AG09319 (cell line): ENCODE data around the gene PIPOX.

ENCODE experiments used
- DNase-seq: peaks from one replicate; pipeline ENCODE4 v3.0.0-alpha.2; 2010; ENCODE audit warnings: low read depth; ENCODE audit errors: extremely low read depth
- TF ChIP-seq, protein P1 (sequence below): IDR thresholded peaks from 2 replicates; pipeline ENCODE4 v1.5.1; 2011; ENCODE audit warnings: low read depth, mild to moderate bottlenecking, inconsistent platforms, low read length, moderate library complexity

PIPOX gene

DNA sequence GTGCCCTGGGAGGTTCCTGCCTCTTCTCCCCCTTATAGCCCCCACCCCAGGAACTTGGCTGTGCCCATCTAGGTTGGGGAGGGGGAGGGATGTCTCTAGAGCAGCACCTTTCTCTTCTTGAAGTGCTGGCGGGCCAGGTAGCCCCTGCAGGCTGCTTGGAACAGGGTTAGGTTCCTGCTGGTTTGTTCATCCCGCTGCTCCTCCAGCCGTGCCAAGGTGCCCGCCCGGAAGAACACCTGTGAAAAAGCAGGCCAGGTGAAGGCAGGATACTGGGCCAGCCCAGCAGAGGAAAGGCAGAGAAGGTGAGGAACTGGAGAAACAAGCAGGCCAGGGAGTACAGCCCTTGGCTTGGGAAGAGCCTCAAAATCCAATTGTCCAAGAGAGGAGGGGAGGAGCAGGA is 56.6 kb downstream of the PIPOX start:
- DNase-seq: no peak
- TF ChIP-seq, protein P1, sequence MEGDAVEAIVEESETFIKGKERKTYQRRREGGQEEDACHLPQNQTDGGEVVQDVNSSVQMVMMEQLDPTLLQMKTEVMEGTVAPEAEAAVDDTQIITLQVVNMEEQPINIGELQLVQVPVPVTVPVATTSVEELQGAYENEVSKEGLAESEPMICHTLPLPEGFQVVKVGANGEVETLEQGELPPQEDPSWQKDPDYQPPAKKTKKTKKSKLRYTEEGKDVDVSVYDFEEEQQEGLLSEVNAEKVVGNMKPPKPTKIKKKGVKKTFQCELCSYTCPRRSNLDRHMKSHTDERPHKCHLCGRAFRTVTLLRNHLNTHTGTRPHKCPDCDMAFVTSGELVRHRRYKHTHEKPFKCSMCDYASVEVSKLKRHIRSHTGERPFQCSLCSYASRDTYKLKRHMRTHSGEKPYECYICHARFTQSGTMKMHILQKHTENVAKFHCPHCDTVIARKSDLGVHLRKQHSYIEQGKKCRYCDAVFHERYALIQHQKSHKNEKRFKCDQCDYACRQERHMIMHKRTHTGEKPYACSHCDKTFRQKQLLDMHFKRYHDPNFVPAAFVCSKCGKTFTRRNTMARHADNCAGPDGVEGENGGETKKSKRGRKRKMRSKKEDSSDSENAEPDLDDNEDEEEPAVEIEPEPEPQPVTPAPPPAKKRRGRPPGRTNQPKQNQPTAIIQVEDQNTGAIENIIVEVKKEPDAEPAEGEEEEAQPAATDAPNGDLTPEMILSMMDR: no peak

DNA sequence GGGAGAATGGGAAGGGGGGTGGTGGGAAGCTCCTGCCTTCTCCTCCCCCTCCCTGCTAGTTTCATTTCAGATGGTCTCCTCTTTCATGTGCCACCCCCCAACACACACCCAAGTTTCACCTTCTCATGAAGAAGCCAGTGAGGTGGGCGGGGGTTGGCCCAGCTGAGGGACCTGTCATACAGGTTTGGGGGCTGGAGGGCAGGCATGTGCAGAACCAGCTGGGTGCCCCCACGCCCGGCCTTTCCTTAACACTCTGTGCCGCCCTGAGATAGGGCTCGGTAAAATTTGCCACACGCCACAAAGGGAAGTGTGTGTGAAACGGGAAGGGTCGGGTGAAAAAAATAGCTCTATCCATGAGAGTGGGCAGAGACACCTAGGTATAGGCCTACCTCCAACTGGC is 57.4 kb downstream of the PIPOX start:
- TF ChIP-seq, protein P1: no peak
- DNase-seq: no peak

DNA sequence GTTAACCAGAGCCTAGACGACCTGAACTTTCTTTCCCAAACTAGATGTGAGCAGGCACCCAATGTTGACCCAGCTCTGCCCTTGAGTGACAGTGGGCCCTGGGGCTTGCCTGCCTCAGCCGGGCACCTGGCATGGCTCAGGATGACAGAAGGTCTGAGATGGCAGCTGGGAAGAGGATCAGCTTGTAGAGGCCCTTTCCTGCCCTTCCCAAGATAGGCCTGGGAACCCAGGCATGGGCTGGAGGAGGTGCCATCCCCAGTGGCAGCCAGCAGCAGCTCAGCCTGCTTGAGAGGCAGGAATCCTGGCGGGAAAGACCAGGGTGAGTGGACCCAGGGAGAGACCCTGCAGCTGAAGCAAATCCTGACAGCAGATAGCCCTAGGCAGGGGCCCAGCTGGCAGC is 59.1 kb downstream of the PIPOX start:
- DNase-seq: no peak
- TF ChIP-seq, protein P1: no peak

DNA sequence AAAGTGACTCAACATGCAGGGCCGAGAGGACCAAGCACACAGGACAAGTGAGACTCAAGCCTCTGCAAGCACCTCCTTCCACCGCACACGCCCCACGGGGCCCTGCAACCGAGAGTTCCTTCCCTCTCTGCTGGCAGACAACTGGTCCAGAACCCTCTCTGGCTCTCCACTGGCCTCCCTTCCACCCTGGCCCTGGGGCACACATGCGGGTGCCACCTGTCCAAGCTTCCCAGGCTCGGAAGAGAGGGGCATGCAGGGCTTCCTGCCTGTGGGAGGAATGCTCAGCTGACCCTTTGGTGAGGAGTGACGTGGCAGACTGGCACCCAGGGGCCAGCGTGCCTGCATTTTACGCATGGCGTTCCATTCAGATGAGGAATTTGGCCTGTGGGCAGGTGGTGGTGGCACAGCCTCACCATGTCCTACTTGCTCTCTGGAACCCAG is 59.8 kb downstream of the PIPOX start:
- no peak for DNase-seq
- TF ChIP-seq, protein P1: no peak

DNA sequence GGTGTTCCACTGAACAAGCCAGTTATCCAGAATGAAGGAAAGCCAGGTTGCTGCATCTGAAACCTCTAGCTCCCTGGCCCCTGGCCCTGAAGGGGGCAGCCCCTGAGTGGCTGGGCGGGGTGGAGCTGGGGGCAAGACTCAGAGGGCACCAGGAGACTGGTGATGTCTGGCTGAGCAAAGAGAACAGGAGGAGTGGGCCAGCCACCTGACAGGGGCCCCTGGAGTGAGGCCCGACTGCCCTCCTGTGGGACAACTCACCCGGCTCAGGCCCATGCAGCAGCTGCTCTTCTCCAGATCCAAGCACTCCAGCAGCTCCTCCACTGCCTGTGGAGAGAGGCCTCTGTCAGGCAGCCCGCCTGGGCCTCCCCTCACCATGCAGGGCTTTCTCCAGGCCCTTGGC is 60.4 kb downstream of the PIPOX start:
- TF ChIP-seq, protein P1: no peak
- no peak for DNase-seq
